Tibial nerve (tissue), 3 donors: ENCODE measurements around the gene CPN1.

Source experiments
- CTCF ChIP-seq, 5 experiments: fragments of 200-600 bp in 3 of 5; fragments of 450-650 bp in 2 of 5; sonication (generic) in 3 of 5; IDR thresholded peaks; one replicate each; pipeline ENCODE4 v1.5.1; 2016 to 2019; ENCODE audit warnings: antibody characterized with exemption in 5 of 5, mild to moderate bottlenecking in 3 of 5, moderate library complexity in 2 of 5
- POLR2A ChIP-seq, 2 donors: fragments of 450-650 bp; IDR thresholded peaks; one replicate each; pipeline ENCODE4 v1.6.1; 2017; ENCODE audit warnings: antibody characterized with exemption in 2 of 2, mild to moderate bottlenecking in 2 of 2, moderate library complexity in 2 of 2

- TF ChIP-seq CTCF (IDR thresholded peaks at IDR 0.05) (no peak), POLR2A (IDR thresholded peaks at IDR 0.05) (no peak)
Measured at GRCh38 chr10:100122780-100123179, 41.1 kb upstream of the CPN1 start.
